Neural progenitor cell (in vitro differentiated cells): ENCODE measurements around the gene KATNAL1.

Source experiments
- CTCF ChIP-seq: fragments of 200-600 bp; sonication (generic); IDR thresholded peaks from 2 replicates; pipeline ENCODE4 v1.5.1; 2017; ENCODE audit warnings: antibody characterized with exemption, mild to moderate bottlenecking
- EZH2 ChIP-seq: fragments of 200-600 bp; sonication (generic); IDR thresholded peaks from 2 replicates; pipeline ENCODE4 v1.6.1; 2017; ENCODE audit warnings: antibody characterized with exemption, mild to moderate bottlenecking, moderate library complexity

- TF ChIP-seq CTCF (no peak), EZH2 (no peak)
Observed at GRCh38 chr13:30306762-30307193, 573 bp downstream of the KATNAL1 start.
